ENCODE measurements around the gene GGCX. TPM values are rescaled to one million over a fixed set of nuclear protein-coding genes. Genes with fewer than 3 reads are reported as not detected.
"Not testable (repeated sequence)": the region's sequence is repeated elsewhere in the genome, so short reads cannot be mapped to it uniquely, and the experiment has no call there.

Gene GGCX
- total RNA-seq, 1 donor from 2014 or later: 30.8 TPM

- DNase-seq (ENCODE audit: extremely low read depth, low read depth, low spot score): no peak
Measured at GRCh38 chr2:85577063-85577385, 15.7 kb upstream of the GGCX start.

GRCh38 chr2:85575739-85576138, 14.4 kb upstream of the GGCX start:
- no peak for DNase-seq (ENCODE audit: extremely low read depth, low read depth, low spot score)

- DNase-seq (ENCODE audit: extremely low read depth, low read depth, low spot score): no peak
Measured at GRCh38 chr2:85566265-85566664, 5.0 kb upstream of the GGCX start.

- no peak for DNase-seq (ENCODE audit: extremely low read depth, low read depth, low spot score)
Measured at GRCh38 chr2:85564144-85564563, 2.9 kb upstream of the GGCX start.

GRCh38 chr2:85560812-85561279, 447 bp downstream of the GGCX start:
- DNase-seq (ENCODE audit: extremely low read depth, low read depth, low spot score): no peak

GRCh38 chr2:85560403-85560726, 928 bp downstream of the GGCX start:
- not testable (repeated sequence) for DNase-seq (ENCODE audit: extremely low read depth, low read depth, low spot score)

GRCh38 chr2:85558160-85558559, 3.1 kb downstream of the GGCX start:
- DNase-seq (ENCODE audit: extremely low read depth, low read depth, low spot score): no peak

- DNase-seq (ENCODE audit: extremely low read depth, low read depth, low spot score): no peak
Measured at GRCh38 chr2:85557130-85557529, 4.2 kb downstream of the GGCX start.

- no peak for DNase-seq (ENCODE audit: extremely low read depth, low read depth, low spot score)
Measured at GRCh38 chr2:85554980-85555612, 6.2 kb downstream of the GGCX start.

GRCh38 chr2:85553184-85553583, 8.1 kb downstream of the GGCX start:
- no peak for DNase-seq (ENCODE audit: extremely low read depth, low read depth, low spot score)

- no peak for DNase-seq (ENCODE audit: extremely low read depth, low read depth, low spot score)
Measured at GRCh38 chr2:85551698-85552678, 9.3 kb downstream of the GGCX start.

GRCh38 chr2:85550486-85550885, 10.8 kb downstream of the GGCX start:
- no peak for DNase-seq (ENCODE audit: extremely low read depth, low read depth, low spot score)

GRCh38 chr2:85549826-85550225, 11.5 kb downstream of the GGCX start:
- no peak for DNase-seq (ENCODE audit: extremely low read depth, low read depth, low spot score)

- no peak for DNase-seq (ENCODE audit: extremely low read depth, low read depth, low spot score)
Measured at GRCh38 chr2:85549095-85549494, 12.2 kb downstream of the GGCX start.

- DNase-seq (ENCODE audit: extremely low read depth, low read depth, low spot score): no peak
Measured at GRCh38 chr2:85548608-85548900, 12.7 kb downstream of the GGCX start.

- no peak for DNase-seq (ENCODE audit: extremely low read depth, low read depth, low spot score)
Measured at GRCh38 chr2:85547859-85548607, 13.3 kb downstream of the GGCX start.

- DNase-seq (ENCODE audit: extremely low read depth, low read depth, low spot score): no peak
Measured at GRCh38 chr2:85547089-85547858, 14.0 kb downstream of the GGCX start.

GRCh38 chr2:85545780-85546240, 15.5 kb downstream of the GGCX start:
- DNase-seq (ENCODE audit: extremely low read depth, low read depth, low spot score): no peak

- DNase-seq (ENCODE audit: extremely low read depth, low read depth, low spot score): not testable (repeated sequence)
Measured at GRCh38 chr2:85544915-85545779, 16.1 kb downstream of the GGCX start.

GRCh38 chr2:85544254-85544691, 17.0 kb downstream of the GGCX start:
- not testable (repeated sequence) for DNase-seq (ENCODE audit: extremely low read depth, low read depth, low spot score)

All from glomerular endothelial cell (primary cell).